ENCODE results near the gene USP17L17. TPM values are rescaled to one million over a fixed set of nuclear protein-coding genes. Genes with fewer than 3 reads are reported as not detected.
"Not testable (repeated sequence)": the region's sequence is repeated elsewhere in the genome, so short reads cannot be mapped to it uniquely, and the experiment has no call there.

The USP17L17 gene, protein sequence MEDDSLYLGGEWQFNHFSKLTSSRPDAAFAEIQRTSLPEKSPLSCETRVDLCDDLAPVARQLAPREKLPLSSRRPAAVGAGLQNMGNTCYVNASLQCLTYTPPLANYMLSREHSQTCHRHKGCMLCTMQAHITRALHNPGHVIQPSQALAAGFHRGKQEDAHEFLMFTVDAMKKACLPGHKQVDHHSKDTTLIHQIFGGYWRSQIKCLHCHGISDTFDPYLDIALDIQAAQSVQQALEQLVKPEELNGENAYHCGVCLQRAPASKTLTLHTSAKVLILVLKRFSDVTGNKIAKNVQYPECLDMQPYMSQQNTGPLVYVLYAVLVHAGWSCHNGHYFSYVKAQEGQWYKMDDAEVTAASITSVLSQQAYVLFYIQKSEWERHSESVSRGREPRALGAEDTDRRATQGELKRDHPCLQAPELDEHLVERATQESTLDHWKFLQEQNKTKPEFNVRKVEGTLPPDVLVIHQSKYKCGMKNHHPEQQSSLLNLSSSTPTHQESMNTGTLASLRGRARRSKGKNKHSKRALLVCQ
- total RNA-seq: not detected
- long read RNA-seq: 0 reads

DNA sequence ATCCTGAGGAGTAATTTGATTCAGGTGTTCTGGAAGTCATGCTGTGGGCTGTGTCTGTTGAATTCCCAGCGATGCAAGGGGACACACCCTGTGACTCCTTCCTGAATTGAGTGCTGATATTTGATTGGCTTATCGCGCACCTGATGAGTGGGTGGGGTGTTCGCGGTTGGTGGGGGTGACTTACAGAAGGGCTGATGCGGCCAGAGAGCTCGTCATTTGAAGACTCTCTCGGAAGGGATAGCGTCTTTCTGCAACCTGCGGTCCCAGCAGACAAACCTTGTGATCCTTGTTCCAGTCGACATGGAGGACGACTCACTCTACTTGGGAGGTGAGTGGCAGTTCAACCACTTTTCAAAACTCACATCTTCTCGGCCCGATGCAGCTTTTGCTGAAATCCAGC is at the start of gene USP17L17:
Gene USP17L17 (plus strand): TSS at position 301 of the 400 bp plus-strand sequence. CDS start 0 bp downstream, at position 301.
- not testable (repeated sequence) for DNase-seq (ENCODE audit: low spot score)

DNA sequence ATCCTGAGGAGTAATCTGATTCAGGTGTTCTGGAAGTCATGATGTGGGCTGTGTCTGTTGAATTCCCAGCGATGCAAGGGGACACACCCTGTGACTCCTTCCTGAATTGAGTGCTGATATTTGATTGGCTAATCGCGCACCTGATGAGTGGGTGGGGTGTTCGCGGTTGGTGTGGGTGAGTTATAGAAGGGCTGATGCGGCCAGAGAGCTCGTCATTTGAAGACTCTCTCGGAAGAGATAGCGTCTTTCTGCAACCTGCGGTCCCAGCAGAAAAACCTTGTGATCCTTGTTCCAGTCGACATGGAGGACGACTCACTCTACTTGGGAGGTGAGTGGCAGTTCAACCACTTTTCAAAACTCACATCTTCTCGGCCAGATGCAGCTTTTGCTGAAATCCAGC is 33.3 kb upstream of the USP17L17 start, which contains the start of gene USP17L10:
Gene USP17L10 (plus strand): TSS at position 301 of the 400 bp plus-strand sequence. CDS start 0 bp downstream, at position 301.
- not testable (repeated sequence) for DNase-seq (ENCODE audit: low spot score)

DNA sequence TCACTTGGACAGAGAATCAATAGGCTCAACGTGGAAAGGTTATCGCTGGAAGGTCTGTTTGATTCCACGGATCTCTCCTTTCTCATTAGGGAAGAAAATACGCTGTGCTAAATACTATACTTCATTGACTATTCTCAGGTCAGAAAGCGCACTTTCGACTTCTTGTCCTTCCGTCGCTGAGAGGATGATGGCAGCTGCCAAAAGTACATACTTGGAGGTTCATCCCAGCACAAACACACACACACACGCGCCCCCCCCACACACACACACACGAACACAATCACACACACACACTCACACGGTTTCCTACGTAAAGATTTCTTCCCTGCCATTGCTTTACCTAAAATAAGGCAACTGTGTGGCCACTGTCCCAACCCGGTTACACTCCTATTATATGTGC is 29.0 kb upstream of the USP17L17 start:
- peak; percentile 81 for DNase-seq (ENCODE audit: low spot score)

DNA sequence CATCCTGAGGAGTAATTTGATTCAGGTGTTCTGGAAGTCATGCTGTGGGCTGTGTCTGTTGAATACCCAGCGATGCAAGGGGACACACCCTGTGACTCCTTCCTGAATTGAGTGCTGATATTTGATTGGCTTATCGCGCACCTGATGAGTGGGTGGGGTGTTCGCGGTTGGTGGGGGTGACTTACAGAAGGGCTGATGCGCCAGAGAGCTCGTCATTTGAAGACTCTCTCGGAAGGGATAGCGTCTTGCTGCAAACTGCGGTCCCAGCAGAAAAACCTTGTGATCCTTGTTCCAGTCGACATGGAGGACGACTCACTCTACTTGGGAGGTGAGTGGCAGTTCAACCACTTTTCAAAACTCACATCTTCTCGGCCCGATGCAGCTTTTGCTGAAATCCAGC is 28.6 kb upstream of the USP17L17 start, which contains the start of gene USP17L11:
Gene USP17L11 (plus strand): TSS at position 301 of the 400 bp plus-strand sequence. CDS start 0 bp downstream, at position 301.
- DNase-seq (ENCODE audit: low spot score): not testable (repeated sequence)

DNA sequence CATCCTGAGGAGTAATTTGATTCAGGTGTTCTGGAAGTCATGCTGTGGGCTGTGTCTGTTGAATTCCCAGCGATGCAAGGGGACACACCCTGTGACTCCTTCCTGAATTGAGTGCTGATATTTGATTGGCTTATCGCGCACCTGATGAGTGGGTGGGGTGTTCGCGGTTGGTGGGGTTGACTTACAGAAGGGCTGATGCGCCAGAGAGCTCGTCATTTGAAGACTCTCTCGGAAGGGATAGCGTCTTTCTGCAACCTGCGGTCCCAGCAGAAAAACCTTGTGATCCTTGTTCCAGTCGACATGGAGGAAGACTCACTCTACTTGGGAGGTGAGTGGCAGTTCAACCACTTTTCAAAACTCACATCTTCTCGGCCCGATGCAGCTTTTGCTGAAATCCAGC is 23.8 kb upstream of the USP17L17 start, which contains the start of gene USP17L12:
Gene USP17L12 (plus strand): TSS at position 301 of the 400 bp plus-strand sequence. CDS start 0 bp downstream, at position 301.
- not testable (repeated sequence) for DNase-seq (ENCODE audit: low spot score)

DNA sequence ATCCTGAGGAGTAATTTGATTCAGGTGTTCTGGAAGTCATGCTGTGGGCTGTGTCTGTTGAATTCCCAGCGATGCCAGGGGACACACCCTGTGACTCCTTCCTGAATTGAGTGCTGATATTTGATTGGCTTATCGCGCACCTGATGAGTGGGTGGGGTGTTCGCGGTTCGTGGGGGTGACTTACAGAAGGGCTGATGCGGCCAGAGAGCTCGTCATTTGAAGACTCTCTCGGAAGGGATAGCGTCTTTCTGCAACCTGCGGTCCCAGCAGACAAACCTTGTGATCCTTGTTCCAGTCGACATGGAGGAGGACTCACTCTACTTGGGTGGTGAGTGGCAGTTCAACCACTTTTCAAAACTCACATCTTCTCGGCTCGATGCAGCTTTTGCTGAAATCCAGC is 19.1 kb upstream of the USP17L17 start, which contains the start of gene USP17L13:
Gene USP17L13 (plus strand): TSS at position 301 of the 400 bp plus-strand sequence. CDS start 0 bp downstream, at position 301.
- DNase-seq (ENCODE audit: low spot score): not testable (repeated sequence)

DNA sequence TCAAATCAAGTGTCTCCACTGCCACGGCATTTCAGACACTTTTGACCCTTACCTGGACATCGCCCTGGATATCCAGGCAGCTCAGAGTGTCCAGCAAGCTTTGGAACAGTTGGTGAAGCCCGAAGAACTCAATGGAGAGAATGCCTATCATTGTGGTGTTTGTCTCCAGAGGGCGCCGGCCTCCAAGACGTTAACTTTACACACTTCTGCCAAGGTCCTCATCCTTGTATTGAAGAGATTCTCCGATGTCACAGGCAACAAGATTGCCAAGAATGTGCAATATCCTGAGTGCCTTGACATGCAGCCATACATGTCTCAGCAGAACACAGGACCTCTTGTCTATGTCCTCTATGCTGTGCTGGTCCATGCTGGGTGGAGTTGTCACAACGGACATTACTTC is 13.4 kb upstream of the USP17L17 start:
- DNase-seq (ENCODE audit: low spot score): not testable (repeated sequence)

DNA sequence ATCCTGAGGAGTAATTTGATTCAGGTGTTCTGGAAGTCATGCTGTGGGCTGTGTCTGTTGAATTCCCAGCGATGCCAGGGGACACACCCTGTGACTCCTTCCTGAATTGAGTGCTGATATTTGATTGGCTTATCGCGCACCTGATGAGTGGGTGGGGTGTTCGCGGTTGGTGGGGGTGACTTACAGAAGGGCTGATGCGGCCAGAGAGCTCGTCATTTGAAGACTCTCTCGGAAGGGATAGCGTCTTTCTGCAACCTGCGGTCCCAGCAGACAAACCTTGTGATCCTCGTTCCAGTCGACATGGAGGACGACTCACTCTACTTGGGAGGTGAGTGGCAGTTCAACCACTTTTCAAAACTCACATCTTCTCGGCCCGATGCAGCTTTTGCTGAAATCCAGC is 9.6 kb upstream of the USP17L17 start, which contains the start of gene USP17L15:
Gene USP17L15 (plus strand): TSS at position 301 of the 400 bp plus-strand sequence. CDS start 0 bp downstream, at position 301.
- not testable (repeated sequence) for DNase-seq (ENCODE audit: low spot score)

DNA sequence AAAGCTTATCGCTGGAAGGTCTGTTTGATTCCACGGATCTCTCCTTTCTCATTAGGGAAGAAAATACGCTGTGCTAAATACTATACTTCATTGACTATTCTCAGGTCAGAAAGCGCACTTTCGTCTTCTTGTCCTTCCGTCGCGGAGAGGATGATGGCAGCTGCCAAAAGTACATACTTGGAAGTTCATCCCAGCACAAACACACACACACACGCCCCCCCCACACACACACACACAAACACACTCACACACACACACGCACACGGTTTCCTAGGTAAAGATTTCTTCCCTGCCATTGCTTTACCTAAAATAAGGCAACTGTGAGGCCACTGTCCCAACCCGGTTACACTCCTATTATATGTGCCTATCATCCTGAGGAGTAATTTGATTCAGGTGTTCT is 5.2 kb upstream of the USP17L17 start:
- peak; percentile 64 for DNase-seq (ENCODE audit: low spot score)

DNA sequence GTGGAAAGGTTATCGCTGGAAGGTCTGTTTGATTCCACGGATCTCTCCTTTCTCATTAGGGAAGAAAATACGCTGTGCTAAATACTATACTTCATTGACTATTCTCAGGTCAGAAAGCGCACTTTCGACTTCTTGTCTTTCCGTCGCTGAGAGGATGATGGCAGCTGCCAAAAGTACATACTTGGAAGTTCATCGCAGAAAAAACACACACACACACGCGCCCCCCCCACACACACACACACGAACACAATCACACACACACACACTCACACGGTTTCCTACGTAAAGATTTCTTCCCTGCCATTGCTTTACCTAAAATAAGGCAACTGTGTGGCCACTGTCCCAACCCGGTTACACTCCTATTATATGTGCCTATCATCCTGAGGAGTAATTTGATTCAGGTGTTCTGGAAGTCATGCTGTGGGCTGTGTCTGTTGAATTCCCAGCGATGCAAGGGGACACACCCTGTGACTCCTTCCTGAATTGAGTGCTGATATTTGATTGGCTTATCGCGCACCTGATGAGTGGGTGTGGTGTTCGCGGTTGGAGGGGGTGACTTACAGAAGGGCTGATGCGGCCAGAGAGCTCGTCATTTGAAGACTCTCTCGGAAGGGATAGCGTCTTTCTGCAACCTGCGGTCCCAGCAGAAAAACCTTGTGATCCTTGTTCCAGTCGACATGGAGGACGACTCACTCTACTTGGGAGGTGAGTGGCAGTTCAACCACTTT is 4.4 kb downstream of the USP17L17 start, which contains the start of gene USP17L18:
Gene USP17L18 (plus strand): TSS at position 678 of the 728 bp plus-strand sequence. CDS start 0 bp downstream, at position 678.
- DNase-seq (ENCODE audit: low spot score): peak; percentile 80

DNA sequence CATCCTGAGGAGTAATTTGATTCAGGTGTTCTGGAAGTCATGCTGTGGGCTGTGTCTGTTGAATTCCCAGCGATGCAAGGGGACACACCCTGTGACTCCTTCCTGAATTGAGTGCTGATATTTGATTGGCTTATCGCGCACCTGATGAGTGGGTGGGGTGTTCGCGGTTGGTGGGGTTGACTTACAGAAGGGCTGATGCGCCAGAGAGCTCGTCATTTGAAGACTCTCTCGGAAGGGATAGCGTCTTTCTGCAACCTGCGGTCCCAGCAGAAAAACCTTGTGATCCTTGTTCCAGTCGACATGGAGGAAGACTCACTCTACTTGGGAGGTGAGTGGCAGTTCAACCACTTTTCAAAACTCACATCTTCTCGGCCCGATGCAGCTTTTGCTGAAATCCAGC is 9.4 kb downstream of the USP17L17 start, which contains the start of gene USP17L19:
Gene USP17L19 (plus strand): TSS at position 301 of the 400 bp plus-strand sequence. CDS start 0 bp downstream, at position 301.
- not testable (repeated sequence) for DNase-seq (ENCODE audit: low spot score)

DNA sequence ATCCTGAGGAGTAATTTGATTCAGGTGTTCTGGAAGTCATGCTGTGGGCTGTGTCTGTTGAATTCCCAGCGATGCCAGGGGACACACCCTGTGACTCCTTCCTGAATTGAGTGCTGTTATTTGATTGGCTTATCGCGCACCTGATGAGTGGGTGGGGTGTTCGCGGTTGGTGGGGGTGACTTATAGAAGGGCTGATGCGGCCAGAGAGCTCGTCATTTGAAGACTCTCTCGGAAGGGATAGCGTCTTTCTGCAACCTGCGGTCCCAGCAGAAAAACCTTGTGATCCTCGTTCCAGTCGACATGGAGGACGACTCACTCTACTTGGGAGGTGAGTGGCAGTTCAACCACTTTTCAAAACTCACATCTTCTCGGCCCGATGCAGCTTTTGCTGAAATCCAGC is 14.1 kb downstream of the USP17L17 start, which contains the start of gene USP17L20:
Gene USP17L20 (plus strand): TSS at position 301 of the 400 bp plus-strand sequence. CDS start 0 bp downstream, at position 301.
- DNase-seq (ENCODE audit: low spot score): not testable (repeated sequence)

DNA sequence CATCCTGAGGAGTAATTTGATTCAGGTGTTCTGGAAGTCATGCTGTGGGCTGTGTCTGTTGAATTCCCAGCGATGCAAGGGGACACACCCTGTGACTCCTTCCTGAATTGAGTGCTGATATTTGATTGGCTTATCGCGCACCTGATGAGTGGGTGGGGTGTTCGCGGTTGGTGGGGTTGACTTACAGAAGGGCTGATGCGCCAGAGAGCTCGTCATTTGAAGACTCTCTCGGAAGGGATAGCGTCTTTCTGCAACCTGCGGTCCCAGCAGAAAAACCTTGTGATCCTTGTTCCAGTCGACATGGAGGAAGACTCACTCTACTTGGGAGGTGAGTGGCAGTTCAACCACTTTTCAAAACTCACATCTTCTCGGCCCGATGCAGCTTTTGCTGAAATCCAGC is 18.9 kb downstream of the USP17L17 start, which contains the start of gene USP17L21:
Gene USP17L21 (plus strand): TSS at position 301 of the 400 bp plus-strand sequence. CDS start 0 bp downstream, at position 301.
- DNase-seq (ENCODE audit: low spot score): not testable (repeated sequence)

DNA sequence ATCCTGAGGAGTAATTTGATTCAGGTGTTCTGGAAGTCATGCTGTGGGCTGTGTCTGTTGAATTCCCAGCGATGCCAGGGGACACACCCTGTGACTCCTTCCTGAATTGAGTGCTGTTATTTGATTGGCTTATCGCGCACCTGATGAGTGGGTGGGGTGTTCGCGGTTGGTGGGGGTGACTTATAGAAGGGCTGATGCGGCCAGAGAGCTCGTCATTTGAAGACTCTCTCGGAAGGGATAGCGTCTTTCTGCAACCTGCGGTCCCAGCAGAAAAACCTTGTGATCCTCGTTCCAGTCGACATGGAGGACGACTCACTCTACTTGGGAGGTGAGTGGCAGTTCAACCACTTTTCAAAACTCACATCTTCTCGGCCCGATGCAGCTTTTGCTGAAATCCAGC is 23.6 kb downstream of the USP17L17 start, which contains the start of gene USP17L22:
Gene USP17L22 (plus strand): TSS at position 301 of the 400 bp plus-strand sequence. CDS start 0 bp downstream, at position 301.
- DNase-seq (ENCODE audit: low spot score): not testable (repeated sequence)

DNA sequence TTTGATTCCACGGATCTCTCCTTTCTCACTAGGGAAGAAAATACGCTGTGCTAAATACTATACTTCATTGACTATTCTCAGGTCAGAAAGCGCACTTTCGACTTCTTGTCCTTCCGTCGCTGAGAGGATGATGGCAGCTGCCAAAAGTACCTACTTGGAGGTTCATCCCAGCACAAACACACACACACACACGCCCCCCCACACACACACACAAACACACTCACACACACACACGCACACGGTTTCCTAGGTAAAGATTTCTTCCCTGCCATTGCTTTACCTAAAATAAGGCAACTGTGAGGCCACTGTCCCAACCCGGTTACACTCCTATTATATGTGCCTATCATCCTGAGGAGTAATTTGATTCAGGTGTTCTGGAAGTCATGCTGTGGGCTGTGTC is 28.0 kb downstream of the USP17L17 start:
- DNase-seq (ENCODE audit: low spot score): peak; percentile 96

Other genes starting within 250 kb of the USP17L17 start
- gene FAM90A26, start 73.5 kb upstream of the USP17L17 start, total RNA-seq: not detected
- not detected for gene USP17L10, start 33.2 kb upstream of the USP17L17 start, total RNA-seq
- gene USP17L11, start 28.5 kb upstream of the USP17L17 start, total RNA-seq: not detected
- gene USP17L12, start 23.7 kb upstream of the USP17L17 start, total RNA-seq: not detected
- gene USP17L13, start 19.0 kb upstream of the USP17L17 start, total RNA-seq: not detected
- gene USP17L15, start 9.5 kb upstream of the USP17L17 start, total RNA-seq: not detected
- not detected for gene USP17L18, start 4.8 kb downstream of the USP17L17 start, total RNA-seq
- gene USP17L19, start 9.5 kb downstream of the USP17L17 start, total RNA-seq: not detected
- gene USP17L20, start 14.2 kb downstream of the USP17L17 start, total RNA-seq: not detected
- not detected for gene USP17L21, start 19.0 kb downstream of the USP17L17 start, total RNA-seq
- not detected for gene USP17L22, start 23.7 kb downstream of the USP17L17 start, total RNA-seq
- not detected for gene USP17L24, start 81.3 kb downstream of the USP17L17 start, total RNA-seq
- gene USP17L25, start 86.0 kb downstream of the USP17L17 start, total RNA-seq: not detected
- gene USP17L26, start 90.8 kb downstream of the USP17L17 start, total RNA-seq: not detected
- not detected for gene USP17L5, start 95.5 kb downstream of the USP17L17 start, total RNA-seq
- not detected for gene USP17L27, start 100.3 kb downstream of the USP17L17 start, total RNA-seq
- not detected for gene USP17L28, start 105.0 kb downstream of the USP17L17 start, total RNA-seq
- not detected for gene USP17L29, start 109.8 kb downstream of the USP17L17 start, total RNA-seq
- gene USP17L30, start 119.2 kb downstream of the USP17L17 start, total RNA-seq: not detected
- not detected for gene DEFB131A, start 200.5 kb downstream of the USP17L17 start, total RNA-seq